Stomach (tissue), 4 donors: ENCODE data around the gene PHLDB1.

Experiments used
- POLR2A ChIP-seq, 4 donors: fragments of 450-650 bp; IDR thresholded peaks; one replicate each; pipeline ENCODE4 v1.6.1; 2016; ENCODE audit warnings: antibody characterized with exemption in 4 of 4, control low read depth in 2 of 4, mild to moderate bottlenecking in 1 of 4, moderate library complexity in 1 of 4
- POLR2AphosphoS5 ChIP-seq, 3 donors: sonication (generic); formaldehyde crosslinking; IDR thresholded peaks; one replicate each; pipeline ENCODE4 v1.6.1; 2016; ENCODE audit warnings: antibody characterized with exemption in 3 of 3
- TF ChIP-seq, protein P1 (sequence below), 7 experiments: fragments of 450-650 bp in 4 of 7; fragments of 200-600 bp in 3 of 7; sonication (generic) in 3 of 7; IDR thresholded peaks; one replicate each; pipeline ENCODE4 v1.5.1; 2016 to 2019; ENCODE audit warnings: antibody characterized with exemption in 7 of 7, control low read depth in 2 of 7, mild to moderate bottlenecking in 1 of 7

DNA sequence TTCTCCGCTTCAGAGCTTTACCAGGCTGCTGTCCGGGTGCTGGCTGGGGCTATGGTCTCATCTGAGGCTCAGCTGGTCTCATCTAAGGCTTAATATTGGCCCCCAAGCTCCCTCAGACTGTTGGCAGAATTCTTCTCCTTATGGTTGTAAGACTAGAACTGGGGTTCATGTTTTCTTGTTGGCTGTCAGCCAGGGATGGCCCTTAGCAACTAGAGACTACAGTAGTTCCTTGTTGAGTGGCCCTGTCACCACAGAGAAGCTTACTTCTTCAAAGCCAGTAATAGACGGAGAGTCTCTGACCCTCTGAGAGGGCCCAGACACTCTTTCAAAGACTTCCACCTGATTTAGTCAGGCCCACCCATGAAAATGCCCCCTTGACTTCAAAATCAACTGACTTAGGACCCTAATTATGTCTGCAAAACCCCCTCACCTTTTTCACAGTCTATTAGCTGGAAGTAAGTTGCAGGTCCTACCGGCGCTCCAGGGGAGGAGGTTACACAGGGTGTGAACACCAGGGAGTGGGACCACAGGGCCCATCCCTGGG, 96.2 kb downstream of the PHLDB1 start:
- TF ChIP-seq, protein P1, sequence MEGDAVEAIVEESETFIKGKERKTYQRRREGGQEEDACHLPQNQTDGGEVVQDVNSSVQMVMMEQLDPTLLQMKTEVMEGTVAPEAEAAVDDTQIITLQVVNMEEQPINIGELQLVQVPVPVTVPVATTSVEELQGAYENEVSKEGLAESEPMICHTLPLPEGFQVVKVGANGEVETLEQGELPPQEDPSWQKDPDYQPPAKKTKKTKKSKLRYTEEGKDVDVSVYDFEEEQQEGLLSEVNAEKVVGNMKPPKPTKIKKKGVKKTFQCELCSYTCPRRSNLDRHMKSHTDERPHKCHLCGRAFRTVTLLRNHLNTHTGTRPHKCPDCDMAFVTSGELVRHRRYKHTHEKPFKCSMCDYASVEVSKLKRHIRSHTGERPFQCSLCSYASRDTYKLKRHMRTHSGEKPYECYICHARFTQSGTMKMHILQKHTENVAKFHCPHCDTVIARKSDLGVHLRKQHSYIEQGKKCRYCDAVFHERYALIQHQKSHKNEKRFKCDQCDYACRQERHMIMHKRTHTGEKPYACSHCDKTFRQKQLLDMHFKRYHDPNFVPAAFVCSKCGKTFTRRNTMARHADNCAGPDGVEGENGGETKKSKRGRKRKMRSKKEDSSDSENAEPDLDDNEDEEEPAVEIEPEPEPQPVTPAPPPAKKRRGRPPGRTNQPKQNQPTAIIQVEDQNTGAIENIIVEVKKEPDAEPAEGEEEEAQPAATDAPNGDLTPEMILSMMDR (IDR thresholded peaks at IDR 0.05), result no peak
- TF ChIP-seq POLR2A (IDR thresholded peaks at IDR 0.05), result no peak
- TF ChIP-seq POLR2AphosphoS5 (IDR thresholded peaks at IDR 0.05), result no peak
